DMS114 treated with DMSO at 0.1 percent for 48 hours (cell line): ENCODE measurements around the gene ZNF487.
"Not testable (repeated sequence)": the region's sequence is repeated elsewhere in the genome, so short reads cannot be mapped to it uniquely, and the experiment has no call there.

ENCODE experiments used
- DNase-seq: peaks from one replicate; lab custom pipeline; 2025; ENCODE audit not compliant: unreplicated experiment; lab: John Stamatoyannopoulos, UW

The ZNF487 gene

GRCh38 chr10:43403911-43404703 is 32.8 kb upstream of the ZNF487 start:
- no peak for DNase-seq

- DNase-seq: no peak
Observed at GRCh38 chr10:43404704-43405084, 32.2 kb upstream of the ZNF487 start.

GRCh38 chr10:43407148-43407575 is 29.7 kb upstream of the ZNF487 start:
- DNase-seq: no peak

- DNase-seq: peak; percentile 67
Observed at GRCh38 chr10:43407576-43408330, 29.2 kb upstream of the ZNF487 start.

GRCh38 chr10:43408331-43408709 is 28.6 kb upstream of the ZNF487 start:
- DNase-seq: no peak

- DNase-seq: peak; percentile 90
Observed at GRCh38 chr10:43408710-43409384, 28.1 kb upstream of the ZNF487 start, which contains the start of gene HNRNPF. HNRNPF (minus strand) TSS chr10:43409186; CDS start chr10:43387884, 21,302 bp downstream.

GRCh38 chr10:43409385-43410109 is 27.4 kb upstream of the ZNF487 start:
- peak; percentile 32 for DNase-seq

GRCh38 chr10:43410345-43410744 is 26.6 kb upstream of the ZNF487 start:
- DNase-seq: no peak

- DNase-seq: no peak
Observed at GRCh38 chr10:43411536-43411935, 25.4 kb upstream of the ZNF487 start.

- no peak for DNase-seq
Observed at GRCh38 chr10:43415544-43415943, 21.4 kb upstream of the ZNF487 start.

GRCh38 chr10:43417950-43418768 is 18.8 kb upstream of the ZNF487 start:
- no peak for DNase-seq

GRCh38 chr10:43419997-43420368 is 16.9 kb upstream of the ZNF487 start:
- no peak for DNase-seq

GRCh38 chr10:43420369-43421200 is 16.3 kb upstream of the ZNF487 start:
- DNase-seq: peak; percentile 60

GRCh38 chr10:43421201-43421507 is 15.8 kb upstream of the ZNF487 start:
- no peak for DNase-seq

GRCh38 chr10:43421519-43421918 is 15.4 kb upstream of the ZNF487 start:
- DNase-seq: no peak

GRCh38 chr10:43421944-43422343 is 15.0 kb upstream of the ZNF487 start:
- not testable (repeated sequence) for DNase-seq

GRCh38 chr10:43424416-43424815 is 12.5 kb upstream of the ZNF487 start:
- no peak for DNase-seq

- not testable (repeated sequence) for DNase-seq
Observed at GRCh38 chr10:43426476-43426875, 10.4 kb upstream of the ZNF487 start.

GRCh38 chr10:43427166-43427825 is 9.6 kb upstream of the ZNF487 start:
- no peak for DNase-seq
